GM19043 (cell line): ENCODE results near the gene ABCC11.

Experiments used
- ATAC-seq: cut with Tn5 transposase; IDR thresholded peaks from one replicate; pipeline ENCODE4 v1.9.1; 2021; ENCODE audit warnings: low read depth; ENCODE audit not compliant: unreplicated experiment

ABCC11 gene

DNA sequence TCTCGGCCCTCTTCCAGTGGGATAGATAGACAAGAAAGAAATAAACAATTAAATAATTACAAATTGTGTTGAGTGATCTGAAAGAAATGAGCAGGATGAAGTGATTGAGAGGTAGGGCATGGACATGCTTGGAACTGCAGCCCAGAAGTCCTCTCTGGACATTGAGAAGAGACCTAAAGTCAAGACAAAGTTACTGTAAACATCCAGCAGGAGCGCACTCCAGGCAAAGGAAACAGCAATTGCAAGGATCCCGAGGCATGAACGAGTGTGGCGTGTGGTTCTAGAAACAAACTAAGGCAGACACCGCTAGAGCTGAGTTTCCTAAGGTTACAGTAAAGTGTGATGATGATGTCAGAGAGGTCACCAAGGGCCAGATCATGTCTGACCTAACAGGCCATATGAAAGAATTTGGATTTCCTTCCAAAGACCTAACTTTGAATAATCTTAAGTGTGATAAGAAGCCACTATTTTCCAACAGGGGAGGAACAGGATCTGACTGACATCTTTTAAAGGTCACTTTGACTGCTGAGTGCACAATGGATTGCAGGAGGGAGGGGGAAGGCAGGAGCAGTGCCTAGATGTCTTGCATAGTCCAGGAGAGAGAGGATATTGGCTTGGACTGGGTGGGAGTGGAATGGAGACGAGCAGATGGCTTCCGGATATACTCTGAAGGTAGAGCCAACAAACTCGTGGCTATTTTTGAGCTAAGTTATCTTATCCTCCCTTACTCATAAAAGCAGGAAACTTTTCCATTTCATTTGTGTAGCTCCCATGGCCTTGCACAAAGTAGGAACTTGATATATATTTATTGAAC is 110.6 kb downstream of the ABCC11 start:
- ATAC-seq = no peak

DNA sequence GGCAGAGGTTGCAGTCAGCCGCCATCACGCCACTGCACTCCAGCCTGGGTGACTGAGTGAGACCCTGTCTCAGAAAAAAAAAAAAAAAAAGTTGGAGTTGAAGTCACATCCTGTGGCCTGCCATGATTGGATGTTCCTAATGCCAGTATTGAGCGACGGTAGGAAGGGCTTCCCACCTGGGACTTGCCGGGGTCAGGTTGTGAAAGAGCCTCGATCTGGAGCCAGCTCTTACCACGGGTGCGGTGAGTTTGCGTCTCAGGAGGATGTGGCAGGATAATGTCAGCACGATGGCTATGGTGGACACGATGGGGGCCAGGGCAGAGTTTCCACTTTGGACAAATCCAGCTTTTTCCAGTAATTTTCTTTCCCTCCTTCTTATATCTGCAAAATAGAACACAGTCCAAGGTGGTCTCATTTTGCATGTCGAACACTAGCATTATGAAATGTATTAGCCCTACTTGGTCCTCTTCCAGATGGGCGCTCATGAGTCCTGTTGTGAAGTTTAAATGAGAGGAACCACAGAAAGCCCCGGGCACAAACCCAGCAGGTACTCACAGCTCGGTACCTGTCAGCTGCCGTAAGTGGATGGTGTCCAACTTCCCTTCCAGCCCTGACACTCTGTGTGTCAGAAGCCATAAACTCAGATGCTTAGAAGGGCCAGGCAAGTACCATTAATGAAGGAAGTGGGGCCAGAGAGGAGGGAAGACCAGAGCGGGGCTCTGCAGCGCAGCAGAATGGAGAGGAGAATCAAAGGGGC is 113.7 kb downstream of the ABCC11 start:
- no peak for ATAC-seq

DNA sequence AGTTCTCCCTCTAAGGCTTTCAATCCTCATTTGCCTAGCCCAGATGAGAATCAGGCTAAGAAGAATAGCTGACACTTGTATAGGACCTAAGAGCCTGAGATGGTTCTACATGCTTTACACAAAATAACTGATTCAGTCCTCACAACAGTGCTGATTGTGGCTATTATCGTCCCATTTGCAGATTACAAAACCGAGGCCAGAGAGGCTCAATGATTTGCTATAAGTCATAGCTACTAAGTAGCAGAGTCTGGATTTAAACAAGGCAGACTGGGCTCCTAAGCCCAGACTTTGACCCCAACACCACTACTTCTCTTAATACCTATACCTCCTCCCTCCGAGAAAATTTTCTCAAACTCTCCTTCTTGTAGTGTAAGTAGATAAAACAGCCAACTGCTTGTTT is 114.6 kb downstream of the ABCC11 start:
- ATAC-seq = no peak

DNA sequence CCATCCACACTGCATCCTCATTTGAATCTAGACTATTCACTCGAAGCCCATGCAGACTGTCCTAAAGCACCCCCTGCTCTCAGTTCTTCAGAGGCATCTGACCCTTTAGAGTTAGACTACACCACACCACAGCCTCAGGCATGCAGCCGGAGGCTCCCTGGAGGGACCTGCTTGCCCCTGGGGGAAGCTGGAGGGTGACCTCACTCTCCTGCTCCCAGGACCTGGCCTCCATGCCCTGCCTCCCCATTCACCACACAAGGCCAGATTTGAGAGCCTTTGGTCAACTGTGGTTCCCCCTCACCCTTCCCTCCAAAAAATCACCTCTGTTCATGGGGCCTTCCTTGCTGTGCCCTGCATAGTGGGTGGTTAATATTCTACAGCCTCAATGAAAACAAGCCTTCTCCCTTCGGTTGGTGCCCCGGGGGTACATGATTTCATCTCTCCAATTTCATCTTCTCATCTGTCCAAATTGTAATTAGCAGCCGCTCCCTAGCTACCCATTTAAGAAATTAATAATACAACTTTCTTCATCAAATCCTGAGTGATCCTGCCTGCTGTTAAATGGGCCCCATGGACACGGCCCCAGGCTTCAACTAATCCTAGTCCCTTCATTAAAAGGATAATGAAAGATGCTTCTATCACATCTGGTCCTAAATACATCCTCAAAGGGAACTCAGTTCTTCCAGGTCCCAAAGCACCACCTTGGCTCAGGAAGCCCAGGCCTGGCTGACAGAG is 116.0 kb downstream of the ABCC11 start:
- no peak for ATAC-seq

DNA sequence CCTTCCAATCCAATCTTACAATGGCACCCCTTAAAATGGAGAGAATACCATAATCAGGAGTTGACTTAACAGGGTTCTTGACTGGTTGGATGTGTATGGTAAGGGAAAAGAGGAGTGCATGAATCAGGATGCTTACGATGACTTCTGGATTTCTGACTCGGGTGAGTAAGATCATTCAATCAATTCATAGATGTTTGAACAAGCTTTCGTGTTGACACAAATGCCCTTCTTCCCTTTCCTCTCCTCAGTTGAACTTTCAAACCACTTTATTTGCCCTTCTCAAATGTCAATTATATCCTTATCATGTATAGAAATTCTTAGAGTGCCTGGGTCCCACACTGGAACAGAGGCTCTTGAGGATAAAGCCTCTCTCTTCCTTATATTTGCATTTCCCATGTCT is 117.4 kb downstream of the ABCC11 start:
- ATAC-seq = no peak

DNA sequence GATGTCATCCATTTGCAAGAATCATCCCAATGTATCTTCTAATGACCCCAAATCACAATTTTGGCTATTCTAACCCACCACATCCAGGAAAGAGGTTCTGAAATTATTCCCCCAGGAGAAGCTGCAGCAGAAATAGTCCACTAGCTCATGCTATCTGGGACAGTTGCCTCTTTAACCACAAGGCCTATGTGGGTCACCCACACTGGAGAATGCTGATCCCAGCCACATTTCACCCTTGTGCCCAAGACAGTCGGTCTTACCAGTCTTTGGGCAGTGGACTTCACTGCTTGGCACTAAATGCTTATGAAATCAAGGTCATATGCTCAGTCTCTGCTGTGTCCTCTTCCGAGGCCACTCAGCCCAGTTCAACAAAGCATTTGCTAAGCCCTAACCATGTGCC is 118.6 kb downstream of the ABCC11 start:
- ATAC-seq = no peak

DNA sequence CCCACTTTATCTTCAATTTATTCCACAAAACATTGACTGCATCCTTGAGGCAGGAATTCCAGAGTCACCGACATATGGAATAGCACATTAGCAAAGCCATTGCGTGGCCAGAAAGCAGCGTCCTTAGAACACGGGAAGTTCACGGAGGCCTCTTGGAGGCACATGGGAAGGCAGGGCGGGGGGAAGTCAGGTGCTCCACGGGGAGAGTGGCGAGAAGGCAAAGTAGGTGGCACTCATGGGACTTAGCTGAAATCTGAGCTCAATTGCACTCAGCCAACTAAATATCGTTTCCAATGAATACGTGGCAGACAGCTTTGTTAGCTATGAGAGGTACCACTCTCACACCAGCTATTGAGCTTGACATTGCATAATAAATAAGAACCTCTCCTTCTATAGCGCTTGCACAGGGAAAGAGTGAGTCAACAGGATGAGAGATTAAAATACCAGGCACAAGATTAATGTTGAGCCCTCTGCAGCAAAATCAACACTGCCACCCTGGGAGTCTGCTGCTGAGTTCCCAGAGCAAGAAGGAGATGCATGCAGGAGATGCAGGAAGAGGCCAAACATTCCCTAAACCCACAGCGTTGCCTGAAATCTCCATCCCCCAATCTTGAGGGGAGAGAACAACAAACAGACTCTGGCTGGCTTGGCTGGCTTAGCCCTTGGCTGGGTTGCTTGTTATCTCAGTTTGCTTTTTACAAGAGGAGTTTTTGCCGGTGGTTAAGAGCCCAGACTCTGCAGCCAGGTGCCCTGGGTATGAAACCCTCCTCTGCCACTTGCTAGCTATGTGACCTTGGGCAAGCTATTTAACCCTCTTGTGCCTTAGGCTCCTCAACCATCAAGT is 120.3 kb downstream of the ABCC11 start:
- ATAC-seq = no peak

DNA sequence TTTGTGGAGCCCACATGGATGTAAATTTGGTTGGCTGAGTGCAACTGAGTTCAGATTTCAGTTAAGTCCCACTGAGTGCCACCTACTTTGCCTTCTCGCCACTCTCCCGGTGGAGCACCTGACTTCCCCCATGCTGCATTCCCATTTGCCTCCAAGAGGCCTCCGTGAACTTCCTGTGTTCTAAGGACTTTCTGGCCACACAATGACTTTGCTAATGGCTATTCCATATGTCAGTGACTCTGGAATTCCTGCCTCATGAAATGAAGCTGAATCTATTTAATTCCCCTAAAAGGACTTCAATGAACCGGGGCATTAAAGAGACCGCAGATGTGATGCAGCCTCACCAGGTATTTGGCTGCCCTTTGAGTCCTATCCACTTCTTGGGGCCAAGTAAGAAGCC is 121.5 kb downstream of the ABCC11 start:
- ATAC-seq = no peak

DNA sequence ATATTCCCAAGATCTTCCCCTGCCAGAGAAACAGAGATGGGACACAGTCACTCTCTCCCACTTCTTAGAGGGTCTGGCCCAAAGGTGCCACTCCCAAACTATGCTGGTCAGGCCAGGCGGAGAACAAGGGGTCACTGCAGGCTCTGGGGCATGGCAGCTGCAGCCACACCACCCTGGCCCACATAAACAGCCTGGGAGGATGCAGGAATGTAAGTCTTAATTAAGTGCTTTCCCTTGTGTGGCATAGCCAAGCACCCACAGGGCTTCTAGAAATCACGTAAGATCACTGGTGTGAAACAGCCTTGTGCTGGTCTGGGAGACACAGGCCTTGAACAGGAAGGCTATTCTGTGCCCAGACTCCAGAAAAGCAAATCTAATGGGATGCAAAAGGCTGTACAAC is 123.1 kb downstream of the ABCC11 start:
- no peak for ATAC-seq

DNA sequence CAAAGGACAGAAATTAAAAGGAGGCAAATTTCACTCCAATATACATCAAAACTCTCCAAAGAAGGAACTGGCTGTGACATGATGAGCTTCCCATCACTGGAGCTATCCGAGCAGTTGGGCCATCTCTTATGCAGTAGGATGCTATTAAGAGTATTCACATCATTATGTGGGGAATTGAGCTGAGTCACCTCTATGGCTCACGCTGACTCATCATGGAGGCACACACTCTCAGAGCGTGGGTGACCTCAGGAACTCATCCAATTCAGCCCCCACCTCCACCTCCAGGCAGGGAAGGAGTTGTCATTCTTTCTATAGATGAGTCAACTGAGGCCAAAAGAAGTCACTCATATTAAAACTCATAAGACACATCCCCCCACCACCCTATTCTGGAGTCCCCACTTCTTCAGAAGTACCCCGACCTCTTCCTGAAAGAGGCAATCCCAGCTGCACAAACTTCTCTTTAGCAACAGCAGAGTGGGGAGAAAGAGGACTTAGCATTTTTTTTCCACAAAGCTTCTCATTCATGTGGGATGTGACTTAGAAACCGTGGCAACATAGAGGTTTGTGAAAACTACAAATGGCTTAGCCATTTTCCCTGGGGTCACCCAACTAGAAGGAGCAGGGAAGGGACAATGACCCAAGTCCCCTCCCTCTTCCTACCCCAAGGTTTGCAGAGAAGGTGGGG is 124.1 kb downstream of the ABCC11 start:
- ATAC-seq = no peak

DNA sequence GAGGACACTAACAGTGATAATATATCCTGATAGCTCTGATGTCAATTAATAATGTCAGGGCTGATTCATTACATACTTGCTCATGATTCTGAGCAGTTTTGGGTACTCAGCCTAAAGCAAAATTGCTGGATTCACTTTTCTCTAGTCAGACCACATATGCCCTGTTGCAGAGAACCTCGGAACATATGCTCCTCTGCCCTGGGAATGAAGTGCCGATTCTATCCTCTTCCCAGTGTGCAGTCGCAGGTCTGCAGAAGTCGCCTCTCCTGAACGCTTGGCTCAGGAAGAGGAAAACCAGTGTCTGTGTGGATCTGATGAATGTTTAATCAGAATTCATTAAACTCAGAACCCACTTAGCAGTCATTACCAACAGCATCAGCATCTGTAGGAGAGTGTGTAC is 126.1 kb downstream of the ABCC11 start:
- no peak for ATAC-seq

DNA sequence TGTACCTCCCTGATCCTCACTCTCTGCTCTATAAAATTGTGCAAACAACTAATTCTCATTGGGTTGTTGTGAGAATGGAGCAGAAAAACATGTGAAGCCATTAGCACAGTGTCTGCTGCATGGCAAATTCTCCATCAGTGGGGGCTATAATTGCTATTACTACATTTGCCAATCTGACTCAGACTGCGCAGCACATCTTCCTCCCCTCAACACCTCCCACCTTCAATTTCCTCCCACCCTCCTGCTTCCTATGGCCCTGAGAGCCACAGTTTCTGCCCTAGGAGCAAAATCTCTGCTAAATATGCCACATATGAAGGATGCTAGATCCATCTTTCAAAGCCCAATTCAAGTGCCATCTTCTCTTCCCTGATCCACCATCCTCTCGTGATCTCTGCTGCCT is 128.5 kb downstream of the ABCC11 start:
- no peak for ATAC-seq

DNA sequence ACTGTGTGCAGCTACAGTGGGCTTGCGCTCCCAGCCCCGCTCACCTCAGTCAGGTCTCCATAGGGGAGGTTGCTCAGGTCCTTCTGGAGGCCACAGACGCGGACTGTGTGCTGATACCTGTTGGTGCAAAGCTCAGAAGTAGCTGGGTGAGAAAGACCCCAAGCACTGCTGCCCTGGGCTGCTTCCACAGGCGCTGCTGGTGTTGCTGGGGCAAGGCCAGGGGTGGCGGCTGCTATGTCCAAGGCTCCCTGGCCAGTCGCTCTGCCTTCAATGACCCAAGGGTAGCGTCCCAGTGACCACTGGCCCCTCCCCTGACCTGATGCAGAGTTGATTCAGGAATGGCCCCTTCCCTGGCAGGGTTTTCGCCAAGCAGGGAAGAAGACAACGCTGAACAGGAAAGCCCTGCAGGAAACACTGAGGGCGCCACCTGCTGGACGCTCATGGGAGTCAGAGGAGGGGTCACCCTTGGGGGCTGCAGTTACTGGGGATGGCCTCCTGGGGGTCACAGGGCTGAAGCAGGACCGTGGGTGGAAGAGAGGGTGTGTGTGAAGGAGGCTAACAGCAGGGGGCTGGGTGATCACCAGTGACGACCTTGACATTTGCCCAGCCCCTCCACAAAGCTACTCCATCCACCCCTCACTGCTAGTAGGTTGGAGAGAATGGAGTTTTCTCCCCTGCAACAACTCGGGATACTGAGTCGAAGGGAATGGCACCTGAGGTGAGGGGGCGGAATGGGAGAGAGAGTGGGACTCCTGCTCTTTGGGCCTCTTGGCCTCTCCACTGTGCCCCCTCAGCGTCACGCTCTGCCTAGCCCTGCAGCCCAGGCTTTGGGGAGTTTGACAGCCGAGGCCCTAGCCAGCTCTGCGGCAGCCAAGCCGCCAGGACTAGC is 129.9 kb downstream of the ABCC11 start:
- ATAC-seq = no peak
